ENCODE measurements around the gene THAP4. TPM values are rescaled to one million over a fixed set of nuclear protein-coding genes. Genes with fewer than 3 reads are reported as not detected.

Gene THAP4
- total and polyA plus RNA-seq, 2 of the 13 experiments (the other 11 are each of a cell fraction or from before 2014, with no cell fraction given) = 59.7 to 75.7 TPM

DNA sequence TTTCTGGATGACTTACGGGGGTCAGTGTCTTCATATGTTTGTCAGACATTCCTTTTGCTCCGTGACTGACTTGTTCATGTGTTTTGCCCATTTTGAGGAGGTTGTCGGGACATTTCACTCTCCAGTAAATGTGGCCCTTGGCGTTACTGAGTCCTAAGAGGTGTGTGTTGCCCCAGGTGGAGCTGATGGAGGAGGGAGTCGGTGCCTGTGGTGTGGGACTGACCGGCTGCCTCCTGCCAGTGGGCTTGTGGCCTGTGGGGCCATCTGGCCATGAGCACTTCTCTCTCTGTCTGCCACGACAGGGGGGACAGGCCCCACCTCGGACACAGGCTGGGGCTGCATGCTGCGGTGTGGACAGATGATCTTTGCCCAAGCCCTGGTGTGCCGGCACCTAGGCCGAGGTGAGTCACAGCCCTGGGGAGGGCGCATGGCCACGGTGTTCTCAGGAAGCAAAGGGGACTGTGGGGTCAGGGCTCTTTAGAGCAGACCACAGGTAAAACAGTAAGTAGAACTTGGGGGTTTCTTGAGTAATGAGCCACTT, 16.3 kb upstream of the THAP4 start (continued):
- TF ChIP-seq NFKB2 (CRISPR knock-in tag; IDR thresholded peaks at IDR 0.05; ENCODE audit: borderline replicate concordance) (0 out of 2 replicates have a peak, but pooled peaks have one; percentile 47), SP2 (CRISPR knock-in tag; IDR thresholded peaks at IDR 0.05) (no peak), ELF3 (CRISPR knock-in tag; IDR thresholded peaks at IDR 0.05) (peak; percentile 81), ZNF383 (CRISPR knock-in tag; IDR thresholded peaks at IDR 0.05; ENCODE audit: borderline replicate concordance) (no peak), ZNF704 (CRISPR knock-in tag; IDR thresholded peaks at IDR 0.05; ENCODE audit: borderline replicate concordance) (no peak), GLI4 (CRISPR knock-in tag; IDR thresholded peaks at IDR 0.05; ENCODE audit: borderline replicate concordance) (no peak), JUN (CRISPR knock-in tag; IDR thresholded peaks at IDR 0.05) (peak; percentile 94), ZFP82 (CRISPR knock-in tag; IDR thresholded peaks at IDR 0.05; ENCODE audit: borderline replicate concordance) (no peak), NFIB (CRISPR knock-in tag; IDR thresholded peaks at IDR 0.05; ENCODE audit: borderline replicate concordance) (no peak), NFIC (IDR thresholded peaks at IDR 0.05; ENCODE audit: low read length) (no peak), SP5 (CRISPR knock-in tag; IDR thresholded peaks at IDR 0.05; ENCODE audit: borderline replicate concordance, low read depth) (0 out of 2 replicates have a peak, but pooled peaks have one; percentile 30), FOXO1 (CRISPR knock-in tag; IDR thresholded peaks at IDR 0.05) (peak; percentile 46; the same call in 1 of the 2 replicates), ZNF569 (CRISPR knock-in tag; IDR thresholded peaks at IDR 0.05; ENCODE audit: borderline replicate concordance) (no peak), ZNF256 (CRISPR knock-in tag; conservative IDR thresholded peaks at IDR 0.05) (no peak), ZNF251 (CRISPR knock-in tag; IDR thresholded peaks at IDR 0.05) (no peak), ZFP41 (CRISPR knock-in tag; IDR thresholded peaks at IDR 0.05; ENCODE audit: borderline replicate concordance) (no peak), NFYB (CRISPR knock-in tag; IDR thresholded peaks at IDR 0.05) (no peak), CBX2 (IDR thresholded peaks at IDR 0.05; ENCODE audit: low read depth, low read length) (no peak), CBX2 (CRISPR knock-in tag; IDR thresholded peaks at IDR 0.05; ENCODE audit: low read depth) (no peak; the same call in 1 of the 2 replicates), HOXA5 (CRISPR knock-in tag; IDR thresholded peaks at IDR 0.05) (no peak), ZNF367 (CRISPR knock-in tag; IDR thresholded peaks at IDR 0.05; ENCODE audit: borderline replicate concordance) (no peak), ZNF556 (CRISPR knock-in tag; IDR thresholded peaks at IDR 0.05; ENCODE audit: borderline replicate concordance) (peak; percentile 88), XBP1 (CRISPR knock-in tag; IDR thresholded peaks at IDR 0.05) (no peak; the same call in 1 of the 2 replicates), PHF5A (CRISPR knock-in tag; IDR thresholded peaks at IDR 0.05; ENCODE audit: low read depth, unreplicated experiment) (peak; percentile 96), ZNF619 (CRISPR knock-in tag; IDR thresholded peaks at IDR 0.05) (no peak), ZNF775 (CRISPR knock-in tag; IDR thresholded peaks at IDR 0.05; ENCODE audit: borderline replicate concordance) (no peak), ZNF780A (CRISPR knock-in tag; IDR thresholded peaks at IDR 0.05) (no peak)
- TF ChIP-seq, protein P1, sequence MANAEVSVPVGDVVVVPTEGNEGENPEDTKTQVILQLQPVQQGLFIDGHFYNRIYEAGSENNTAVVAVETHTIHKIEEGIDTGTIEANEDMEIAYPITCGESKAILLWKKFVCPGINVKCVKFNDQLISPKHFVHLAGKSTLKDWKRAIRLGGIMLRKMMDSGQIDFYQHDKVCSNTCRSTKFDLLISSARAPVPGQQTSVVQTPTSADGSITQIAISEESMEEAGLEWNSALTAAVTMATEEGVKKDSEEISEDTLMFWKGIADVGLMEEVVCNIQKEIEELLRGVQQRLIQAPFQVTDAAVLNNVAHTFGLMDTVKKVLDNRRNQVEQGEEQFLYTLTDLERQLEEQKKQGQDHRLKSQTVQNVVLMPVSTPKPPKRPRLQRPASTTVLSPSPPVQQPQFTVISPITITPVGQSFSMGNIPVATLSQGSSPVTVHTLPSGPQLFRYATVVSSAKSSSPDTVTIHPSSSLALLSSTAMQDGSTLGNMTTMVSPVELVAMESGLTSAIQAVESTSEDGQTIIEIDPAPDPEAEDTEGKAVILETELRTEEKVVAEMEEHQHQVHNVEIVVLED (CRISPR knock-in tag; IDR thresholded peaks at IDR 0.05; ENCODE audit: borderline replicate concordance) = peak; percentile 59; the same call in 1 of the 2 replicates
- TF ChIP-seq, protein P2, sequence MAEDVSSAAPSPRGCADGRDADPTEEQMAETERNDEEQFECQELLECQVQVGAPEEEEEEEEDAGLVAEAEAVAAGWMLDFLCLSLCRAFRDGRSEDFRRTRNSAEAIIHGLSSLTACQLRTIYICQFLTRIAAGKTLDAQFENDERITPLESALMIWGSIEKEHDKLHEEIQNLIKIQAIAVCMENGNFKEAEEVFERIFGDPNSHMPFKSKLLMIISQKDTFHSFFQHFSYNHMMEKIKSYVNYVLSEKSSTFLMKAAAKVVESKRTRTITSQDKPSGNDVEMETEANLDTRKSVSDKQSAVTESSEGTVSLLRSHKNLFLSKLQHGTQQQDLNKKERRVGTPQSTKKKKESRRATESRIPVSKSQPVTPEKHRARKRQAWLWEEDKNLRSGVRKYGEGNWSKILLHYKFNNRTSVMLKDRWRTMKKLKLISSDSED (CRISPR knock-in tag; IDR thresholded peaks at IDR 0.05) = no peak
